Astrocyte (in vitro differentiated cells and primary cell): ENCODE results near the gene NRTN. TPM values are rescaled to one million over a fixed set of nuclear protein-coding genes. Genes with fewer than 3 reads are reported as not detected.

Experiments
- DNase-seq: peaks from one replicate; pipeline ENCODE4 v3.0.0-alpha.2; 2010; ENCODE audit warnings: low read depth
- FAIRE-seq: peaks from 2 replicates; lab custom pipeline; 2011; peaks lifted over from hg19 to GRCh38; lab: Jason Lieb, UNC
- H2AFZ ChIP-seq: 2 replicates; pipeline ENCODE4 v1.6.0; 2012; ENCODE audit warnings: low read depth, low read length, inconsistent platforms
- H3K27ac ChIP-seq: 2 replicates; pipeline ENCODE4 v1.5.1; 2011; ENCODE audit warnings: low read depth, low read length, inconsistent platforms
- H3K27me3 ChIP-seq: 2 replicates; pipeline ENCODE4 v1.6.0; 2011; ENCODE audit warnings: low read length, inconsistent platforms; ENCODE audit not compliant: insufficient read depth
- H3K36me3 ChIP-seq: 2 replicates; pipeline ENCODE4 v1.5.1; 2011; ENCODE audit warnings: low read length, inconsistent platforms; ENCODE audit not compliant: insufficient read depth
- H3K4me1 ChIP-seq: 2 replicates; pipeline ENCODE4 v1.5.1; 2011; ENCODE audit warnings: low read length, inconsistent platforms; ENCODE audit not compliant: insufficient read depth
- H3K4me2 ChIP-seq: 2 replicates; pipeline ENCODE4 v1.6.0; 2012; ENCODE audit warnings: low read length, inconsistent platforms
- H3K4me3 ChIP-seq: 2 replicates; pipeline ENCODE4 v1.5.1; 2011; ENCODE audit warnings: low read depth, mild to moderate bottlenecking, low read length, inconsistent platforms; ENCODE audit not compliant: insufficient read depth
- H3K79me2 ChIP-seq: 2 replicates; pipeline ENCODE4 v1.6.0; 2012; ENCODE audit warnings: mild to moderate bottlenecking, low read length, inconsistent platforms; ENCODE audit not compliant: insufficient read depth
- H3K9ac ChIP-seq: 2 replicates; pipeline ENCODE4 v1.6.0; 2012; ENCODE audit warnings: mild to moderate bottlenecking, low read length, inconsistent platforms
- H3K9me3 ChIP-seq: 2 replicates; pipeline ENCODE4 v1.5.1; 2012; ENCODE audit warnings: low read depth, mild to moderate bottlenecking, low read length, inconsistent platforms; ENCODE audit not compliant: insufficient read depth
- H4K20me1 ChIP-seq: 2 replicates; pipeline ENCODE4 v1.6.0; 2012; ENCODE audit warnings: low read length, inconsistent platforms; ENCODE audit not compliant: insufficient read depth
- H3K27ac Mint-ChIP-seq: one replicate; pipeline ENCODE4 v1.8.0; 2021; ENCODE audit warnings: mild to moderate bottlenecking, mixed read lengths; ENCODE audit not compliant: unreplicated experiment
- H3K27me3 Mint-ChIP-seq: one replicate; pipeline ENCODE4 v1.8.0; 2021; ENCODE audit warnings: low read depth, mixed read lengths; ENCODE audit not compliant: unreplicated experiment
- H3K36me3 Mint-ChIP-seq: one replicate; pipeline ENCODE4 v1.8.0; 2021; ENCODE audit warnings: low read depth, mixed read lengths; ENCODE audit not compliant: unreplicated experiment
- H3K4me1 Mint-ChIP-seq: one replicate; pipeline ENCODE4 v1.8.0; 2021; ENCODE audit warnings: low read depth, mixed read lengths; ENCODE audit not compliant: unreplicated experiment
- H3K4me3 Mint-ChIP-seq: one replicate; pipeline ENCODE4 v1.8.0; 2021; ENCODE audit warnings: mild to moderate bottlenecking, moderate library complexity, mixed read lengths; ENCODE audit not compliant: unreplicated experiment
- H3K9me3 Mint-ChIP-seq: one replicate; pipeline ENCODE4 v1.8.0; 2021; ENCODE audit warnings: mild to moderate bottlenecking, mixed read lengths; ENCODE audit not compliant: unreplicated experiment
- EZH2 ChIP-seq: IDR thresholded peaks from 2 replicates; pipeline ENCODE4 v1.6.1; 2012; ENCODE audit warnings: mild to moderate bottlenecking, low read length, inconsistent platforms; ENCODE audit not compliant: insufficient read depth
- total RNA-seq: library from RNA; stranded (reverse); gene quantifications from 2 replicates; pipeline ENCODE4 v1.2.1, GENCODE V29; 2021
- TF ChIP-seq, protein P1 (sequence below): IDR thresholded peaks from 2 replicates; pipeline ENCODE4 v1.5.1; 2011; ENCODE audit warnings: low read depth, mild to moderate bottlenecking, inconsistent platforms, low read length, moderate library complexity; ENCODE audit not compliant: insufficient read depth

Gene NRTN
- total RNA-seq, 1 donor from 2014 or later = 0.66 TPM

DNA sequence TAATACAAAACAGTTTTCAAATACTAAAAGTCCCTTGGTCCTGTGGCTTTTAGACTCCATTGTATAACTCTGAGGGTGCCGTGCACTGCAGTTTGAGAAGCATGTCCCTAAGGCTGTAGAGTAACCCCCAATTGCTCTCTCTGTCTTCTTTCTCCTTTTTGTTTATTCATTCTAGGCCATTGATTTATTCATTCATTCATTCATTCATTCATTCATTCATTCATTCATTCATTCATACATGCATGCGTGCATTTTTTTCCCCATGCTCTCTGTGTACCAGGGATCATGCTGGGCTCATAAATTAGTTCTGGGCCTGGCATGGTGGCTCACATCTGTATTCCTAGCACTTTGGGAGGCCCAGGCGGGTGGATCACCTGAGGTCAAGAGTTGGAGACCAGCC lies 39.6 kb upstream of the NRTN start:
- H3K9me3 Mint-ChIP-seq = peaks cover 6% of the 10 kb centered on the region
- peaks cover 10% of the 10 kb centered on the region for H3K27me3 Mint-ChIP-seq
- H3K27ac ChIP-seq = no peak overlapping the region
- no peak for FAIRE-seq
- no peak overlapping the region for H3K9ac ChIP-seq
- no peak overlapping the region for H2AFZ ChIP-seq
- no peak overlapping the region for H3K4me2 ChIP-seq
- no peaks in the 10 kb centered on the region for H3K9me3 ChIP-seq
- H3K27ac Mint-ChIP-seq = no peak overlapping the region
- no peaks in the 10 kb centered on the region for H3K4me1 Mint-ChIP-seq
- no peaks in the 10 kb centered on the region for H3K36me3 Mint-ChIP-seq
- H3K4me3 ChIP-seq = no peak overlapping the region
- no peaks in the 10 kb centered on the region for H3K4me1 ChIP-seq
- no peaks in the 10 kb centered on the region for H4K20me1 ChIP-seq
- H3K79me2 ChIP-seq = no peaks in the 10 kb centered on the region
- no peaks in the 10 kb centered on the region for H3K27me3 ChIP-seq
- H3K36me3 ChIP-seq = no peaks in the 10 kb centered on the region
- no peak overlapping the region for H3K4me3 Mint-ChIP-seq
- DNase-seq = no peak
- TF ChIP-seq EZH2 = no peak
- TF ChIP-seq, protein P1, sequence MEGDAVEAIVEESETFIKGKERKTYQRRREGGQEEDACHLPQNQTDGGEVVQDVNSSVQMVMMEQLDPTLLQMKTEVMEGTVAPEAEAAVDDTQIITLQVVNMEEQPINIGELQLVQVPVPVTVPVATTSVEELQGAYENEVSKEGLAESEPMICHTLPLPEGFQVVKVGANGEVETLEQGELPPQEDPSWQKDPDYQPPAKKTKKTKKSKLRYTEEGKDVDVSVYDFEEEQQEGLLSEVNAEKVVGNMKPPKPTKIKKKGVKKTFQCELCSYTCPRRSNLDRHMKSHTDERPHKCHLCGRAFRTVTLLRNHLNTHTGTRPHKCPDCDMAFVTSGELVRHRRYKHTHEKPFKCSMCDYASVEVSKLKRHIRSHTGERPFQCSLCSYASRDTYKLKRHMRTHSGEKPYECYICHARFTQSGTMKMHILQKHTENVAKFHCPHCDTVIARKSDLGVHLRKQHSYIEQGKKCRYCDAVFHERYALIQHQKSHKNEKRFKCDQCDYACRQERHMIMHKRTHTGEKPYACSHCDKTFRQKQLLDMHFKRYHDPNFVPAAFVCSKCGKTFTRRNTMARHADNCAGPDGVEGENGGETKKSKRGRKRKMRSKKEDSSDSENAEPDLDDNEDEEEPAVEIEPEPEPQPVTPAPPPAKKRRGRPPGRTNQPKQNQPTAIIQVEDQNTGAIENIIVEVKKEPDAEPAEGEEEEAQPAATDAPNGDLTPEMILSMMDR = no peak

DNA sequence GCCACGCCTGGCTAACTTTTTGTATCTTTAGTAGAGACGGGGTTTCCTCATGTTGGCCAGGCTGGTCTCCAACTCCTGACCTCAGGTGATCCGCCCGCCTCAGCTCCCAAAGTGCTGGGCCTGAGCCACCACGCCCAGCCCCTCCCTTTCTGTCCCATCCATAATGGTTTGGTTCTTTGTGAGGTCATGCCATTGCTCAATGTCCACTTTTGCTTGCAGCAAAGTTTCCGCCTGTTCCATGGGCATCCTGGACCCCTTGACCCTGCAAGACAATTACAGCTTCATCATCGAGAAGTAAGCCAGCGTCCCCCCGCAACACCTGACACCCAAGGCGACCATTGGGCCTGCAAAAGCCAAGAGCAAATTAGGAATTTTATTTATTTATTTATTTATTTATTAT lies 36.9 kb upstream of the NRTN start:
- FAIRE-seq = no peak
- peaks cover 3% of the 10 kb centered on the region for H3K27me3 Mint-ChIP-seq
- peaks cover under 1% of the 10 kb centered on the region for H3K9me3 Mint-ChIP-seq
- Histone ChIP-seq H2AFZ (no peak overlapping the region), H3K27ac (no peak overlapping the region), H3K9ac (no peak overlapping the region), H3K79me2 (no peaks in the 10 kb centered on the region), H3K27me3 (no peaks in the 10 kb centered on the region), H3K4me2 (no peak overlapping the region), H4K20me1 (no peaks in the 10 kb centered on the region), H3K36me3 (no peaks in the 10 kb centered on the region), H3K9me3 (no peaks in the 10 kb centered on the region), H3K4me3 (no peak overlapping the region), H3K4me1 (no peaks in the 10 kb centered on the region)
- no peak for DNase-seq
- H3K4me1 Mint-ChIP-seq = no peaks in the 10 kb centered on the region
- H3K27ac Mint-ChIP-seq = no peak overlapping the region
- peak overlapping the region; percentile 57 for H3K4me3 Mint-ChIP-seq
- H3K36me3 Mint-ChIP-seq = no peaks in the 10 kb centered on the region
- TF ChIP-seq EZH2 = no peak
- TF ChIP-seq, protein P1 = no peak

DNA sequence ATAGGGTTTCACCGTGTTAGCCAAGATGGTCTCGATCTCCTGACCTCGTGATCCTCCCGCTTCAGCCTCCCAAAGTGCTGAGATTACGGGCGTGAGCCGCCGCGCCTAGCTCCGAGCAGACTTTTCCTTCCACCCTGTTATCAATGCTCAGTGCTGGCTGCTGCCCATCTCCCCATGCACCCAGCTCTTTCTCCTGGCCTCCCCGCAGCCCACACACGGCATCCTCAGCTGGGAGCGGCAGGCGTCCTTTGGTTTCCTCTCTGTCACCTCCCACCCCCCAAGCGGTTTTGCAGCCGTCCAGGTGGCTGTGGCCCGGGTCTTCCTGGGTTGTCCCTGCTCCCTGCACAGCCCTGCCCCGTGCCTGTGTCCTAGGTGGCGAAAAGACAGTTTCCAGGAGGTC lies 32.5 kb upstream of the NRTN start:
- TF ChIP-seq, protein P1 = no peak
- no peak for TF ChIP-seq EZH2
- H3K27me3 Mint-ChIP-seq = peaks cover 8% of the 10 kb centered on the region
- DNase-seq (no peak), FAIRE-seq (no peak)
- Histone ChIP-seq H3K9me3 (no peaks in the 10 kb centered on the region), H3K27ac (no peak overlapping the region), H3K4me1 (no peaks in the 10 kb centered on the region), H4K20me1 (no peaks in the 10 kb centered on the region), H3K36me3 (no peaks in the 10 kb centered on the region), H2AFZ (no peak overlapping the region), H3K79me2 (no peaks in the 10 kb centered on the region), H3K27me3 (no peaks in the 10 kb centered on the region), H3K4me3 (no peak overlapping the region), H3K4me2 (no peak overlapping the region), H3K9ac (no peak overlapping the region)
- H3K9me3 Mint-ChIP-seq = no peaks in the 10 kb centered on the region
- H3K36me3 Mint-ChIP-seq = no peaks in the 10 kb centered on the region
- H3K4me1 Mint-ChIP-seq = no peaks in the 10 kb centered on the region
- H3K27ac Mint-ChIP-seq = no peak overlapping the region
- no peak overlapping the region for H3K4me3 Mint-ChIP-seq
